Kidney (tissue), 14 donors: Measurements from ENCODE around the gene AMMECR1. TPM values are rescaled to one million over a fixed set of nuclear protein-coding genes. Genes with fewer than 3 reads are reported as not detected.
"Not testable (repeated sequence)": the region's sequence is repeated elsewhere in the genome, so short reads cannot be mapped to it uniquely, and the experiment has no call there.

Experiments
- DNase-seq, 5 donors: peaks; one replicate each; pipeline ENCODE4 v3.0.0-alpha.2; 2013 to 2020
- FAIRE-seq: peaks from 2 replicates; lab custom pipeline; 2012; peaks lifted over from hg19 to GRCh38; lab: Jason Lieb, UNC
- H3K27ac ChIP-seq, 2 donors: one replicate each; pipeline ENCODE4 v1.7.0; 2013; ENCODE audit warnings: low read depth in 2 of 2, low read length in 2 of 2, inconsistent platforms in 1 of 2
- H3K27me3 ChIP-seq: one replicate; pipeline ENCODE4 v1.7.1; 2013; ENCODE audit warnings: low read length, inconsistent platforms; ENCODE audit not compliant: control insufficient read depth, insufficient read depth
- H3K36me3 ChIP-seq, 3 donors: one replicate each; pipeline versions ENCODE4 v1.7.0 to v1.7.1; 2013; ENCODE audit warnings: low read length in 3 of 3, control low read depth in 1 of 3, inconsistent platforms in 1 of 3; ENCODE audit not compliant: insufficient read depth in 3 of 3, control insufficient read depth in 2 of 3
- H3K4me1 ChIP-seq, 3 donors: one replicate each; pipeline versions ENCODE4 v1.7.0 to v1.7.1; 2013; ENCODE audit warnings: low read length in 3 of 3, inconsistent platforms in 1 of 3, low read depth in 1 of 3; ENCODE audit not compliant: control insufficient read depth in 2 of 3, insufficient read depth in 2 of 3
- H3K4me3 ChIP-seq, 3 donors: one replicate each; pipeline versions ENCODE4 v1.7.0 to v1.8.1; 2013; ENCODE audit warnings: low read length in 3 of 3, control low read depth in 1 of 3, inconsistent platforms in 1 of 3
- H3K9ac ChIP-seq, 3 donors: one replicate each; pipeline versions ENCODE4 v1.7.0 to v1.7.1; 2013; ENCODE audit warnings: low read length in 3 of 3, control low read depth in 1 of 3, inconsistent platforms in 1 of 3
- H3K9me3 ChIP-seq, 3 donors: one replicate each; pipeline versions ENCODE4 v1.7.0 to v1.7.1; 2013; ENCODE audit warnings: low read length in 3 of 3, control low read depth in 1 of 3, inconsistent platforms in 1 of 3; ENCODE audit not compliant: control insufficient read depth in 2 of 3, insufficient read depth in 1 of 3
- intact Hi-C: fragments of 100-400 bp; cut with DNase I; formaldehyde crosslinking; loops from one replicate; pipeline ENCODE4 v1.11.1; 2022
- polyA plus RNA-seq: library from polyadenylated mRNA; stranded (reverse); fragments of 350-450 nt; fragmentation: Illumina TruSeq; extraction: RNeasy Lipid Tissue Mini Kit (QIAGEN cat#74804); gene quantifications from one replicate; pipeline ENCODE4 v1.2.3, GENCODE V29; 2014; ENCODE audit warnings: low read depth, low replicate concordance; ENCODE audit not compliant: insufficient read depth
- total RNA-seq: library from RNA; stranded (reverse); fragmentation: NEBNext Ultra II Directional; extraction: Animal tissue kit (Norgen Biotek cat#: 25700); gene quantifications from one replicate; pipeline ENCODE4 v1.2.1, GENCODE V29; 2021
- TF ChIP-seq, protein P1 (sequence below): IDR thresholded peaks from 3 replicates; pipeline ENCODE4 v1.5.1; 2012; ENCODE audit warnings: mild to moderate bottlenecking, moderate library complexity, borderline replicate concordance; ENCODE audit not compliant: insufficient read depth; ENCODE audit errors: extremely low read depth
- donor health status: control.
- donor health status: control.
- donor health status: control.
- donor health status: control.
- donor health status: control.
- donor health status: DM: yes; HTN: yes; CAD: no.
- donor health status: Normal renal cell carcinoma (clear cell type).

Gene AMMECR1
- total and polyA plus RNA-seq, 2 donors from 2014 or later: 4.4 to 11.0 TPM

DNA sequence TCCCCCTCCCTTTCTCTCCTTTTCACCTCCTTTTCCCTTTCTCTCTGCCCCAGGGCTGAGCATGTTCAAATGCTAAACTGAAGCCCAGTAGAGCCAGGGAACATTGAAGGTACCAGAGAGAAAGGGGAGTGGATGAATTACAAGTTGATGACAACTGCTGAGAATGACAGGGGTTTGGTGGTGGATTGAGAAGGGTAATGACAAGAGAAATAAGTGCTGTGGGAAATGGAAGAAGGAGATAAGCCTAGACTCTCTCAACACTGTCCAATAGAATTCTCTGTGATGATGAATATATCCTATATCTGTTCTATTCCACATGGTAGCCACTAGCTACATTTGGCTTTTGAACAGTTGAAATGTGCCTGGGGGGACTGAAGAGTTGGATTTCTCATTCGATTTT lies 160.4 kb downstream of the AMMECR1 start:
- FAIRE-seq (no peak), DNase-seq (no peak)
- TF ChIP-seq, protein P1, sequence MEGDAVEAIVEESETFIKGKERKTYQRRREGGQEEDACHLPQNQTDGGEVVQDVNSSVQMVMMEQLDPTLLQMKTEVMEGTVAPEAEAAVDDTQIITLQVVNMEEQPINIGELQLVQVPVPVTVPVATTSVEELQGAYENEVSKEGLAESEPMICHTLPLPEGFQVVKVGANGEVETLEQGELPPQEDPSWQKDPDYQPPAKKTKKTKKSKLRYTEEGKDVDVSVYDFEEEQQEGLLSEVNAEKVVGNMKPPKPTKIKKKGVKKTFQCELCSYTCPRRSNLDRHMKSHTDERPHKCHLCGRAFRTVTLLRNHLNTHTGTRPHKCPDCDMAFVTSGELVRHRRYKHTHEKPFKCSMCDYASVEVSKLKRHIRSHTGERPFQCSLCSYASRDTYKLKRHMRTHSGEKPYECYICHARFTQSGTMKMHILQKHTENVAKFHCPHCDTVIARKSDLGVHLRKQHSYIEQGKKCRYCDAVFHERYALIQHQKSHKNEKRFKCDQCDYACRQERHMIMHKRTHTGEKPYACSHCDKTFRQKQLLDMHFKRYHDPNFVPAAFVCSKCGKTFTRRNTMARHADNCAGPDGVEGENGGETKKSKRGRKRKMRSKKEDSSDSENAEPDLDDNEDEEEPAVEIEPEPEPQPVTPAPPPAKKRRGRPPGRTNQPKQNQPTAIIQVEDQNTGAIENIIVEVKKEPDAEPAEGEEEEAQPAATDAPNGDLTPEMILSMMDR: no peak
- intact Hi-C loops: loop anchor here (5.0 kb wide), 1 partner anchor 255 kb away; no protein-coding TSS in a partner anchor
- Histone ChIP-seq H3K27me3 (no peaks in the 10 kb centered on the region), H3K4me3 (no peak overlapping the region), H3K4me1 (no peaks in the 10 kb centered on the region), H3K9ac (no peak overlapping the region), H3K9me3 (no peaks in the 10 kb centered on the region), H3K36me3 (no peaks in the 10 kb centered on the region), H3K27ac (no peak overlapping the region)

DNA sequence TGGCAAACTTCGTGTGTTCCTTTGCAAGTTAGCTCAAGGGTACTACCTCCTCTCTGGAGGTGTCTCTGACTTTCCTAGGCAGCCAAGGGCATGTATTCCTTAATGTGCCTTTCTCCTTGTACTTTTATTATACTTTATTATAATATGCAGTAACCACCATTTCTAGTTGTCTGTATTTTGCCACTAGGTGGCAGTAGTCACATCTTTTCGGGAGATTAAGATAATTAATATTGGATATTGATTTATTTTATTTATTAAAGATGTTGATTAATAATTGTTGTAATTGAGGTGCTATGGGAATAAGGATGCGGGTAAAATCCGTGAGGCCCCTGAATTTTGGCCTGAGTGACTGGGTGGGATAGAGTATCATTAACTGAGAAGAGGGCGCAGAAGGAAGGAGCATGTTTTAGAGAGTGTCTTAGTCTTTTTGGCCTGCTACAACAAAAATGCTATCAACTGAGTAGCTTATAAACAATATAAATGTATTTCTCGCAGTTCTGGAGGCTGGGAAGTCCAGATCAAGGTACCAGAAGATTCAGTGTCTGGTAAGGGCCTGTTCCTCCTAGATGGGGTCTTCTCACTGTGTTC lies 161.6 kb downstream of the AMMECR1 start:
- FAIRE-seq: no peak
- intact Hi-C loops: loop anchor here (5.0 kb wide), 1 partner anchor 256 kb away; no protein-coding TSS in a partner anchor
- DNase-seq: no peak
- no peaks in the 10 kb centered on the region for H3K36me3 ChIP-seq
- H3K27ac ChIP-seq: no peak overlapping the region
- no peak overlapping the region for H3K4me3 ChIP-seq
- H3K27me3 ChIP-seq: no peaks in the 10 kb centered on the region
- no peaks in the 10 kb centered on the region for H3K9me3 ChIP-seq
- no peaks in the 10 kb centered on the region for H3K4me1 ChIP-seq
- TF ChIP-seq, protein P1: peak; percentile 29
- H3K9ac ChIP-seq: no peak overlapping the region

DNA sequence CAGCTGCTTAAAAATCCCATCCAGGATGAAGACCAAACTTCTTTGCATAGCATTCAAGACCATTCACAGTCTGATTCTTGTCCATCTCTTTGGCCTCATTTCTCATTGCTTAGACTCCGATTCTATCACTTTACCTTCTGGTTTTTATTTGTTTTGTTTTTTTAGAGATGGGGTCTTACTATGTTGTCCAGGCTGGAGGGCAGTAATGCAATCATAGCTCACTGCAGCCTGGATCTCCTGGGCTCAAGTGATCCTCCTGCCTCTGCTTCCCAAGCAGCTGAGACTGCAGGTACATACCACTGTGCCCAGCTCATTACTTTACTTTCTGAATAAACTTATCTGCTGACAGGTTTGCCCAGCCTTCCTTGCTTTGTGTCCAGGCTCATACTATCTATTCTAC lies 162.1 kb downstream of the AMMECR1 start:
- TF ChIP-seq, protein P1: no peak
- Histone ChIP-seq H3K27me3 (no peaks in the 10 kb centered on the region), H3K36me3 (no peaks in the 10 kb centered on the region), H3K9me3 (no peaks in the 10 kb centered on the region), H3K4me3 (no peak overlapping the region), H3K9ac (no peak overlapping the region), H3K4me1 (no peaks in the 10 kb centered on the region), H3K27ac (no peak overlapping the region)
- FAIRE-seq (no peak), DNase-seq (no peak)
- intact Hi-C loops: loop anchor here (5.0 kb wide), 1 partner anchor 257 kb away; no protein-coding TSS in a partner anchor

DNA sequence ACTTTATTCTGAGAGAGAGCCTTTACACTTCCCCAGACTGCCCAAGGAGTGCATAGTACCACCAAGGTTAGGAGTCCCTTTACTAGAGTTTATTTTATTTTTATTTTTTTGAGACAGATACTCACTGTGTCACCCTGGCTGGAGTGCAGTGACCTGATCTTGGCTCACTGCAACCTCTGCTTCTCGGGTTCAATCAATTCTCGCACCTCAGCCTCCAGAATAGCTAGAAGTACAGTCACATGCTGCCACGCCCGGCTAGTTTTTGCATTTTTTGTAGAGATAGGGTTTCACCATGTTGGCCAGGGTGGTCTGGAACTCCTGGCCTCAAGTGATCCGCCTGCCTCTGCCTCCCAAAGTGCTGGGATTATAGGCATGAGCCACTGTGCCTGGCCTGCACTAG lies 163.6 kb downstream of the AMMECR1 start:
- FAIRE-seq, H3K4me1 ChIP-seq, H3K27ac ChIP-seq, H3K4me3 ChIP-seq, DNase-seq, H3K9me3 ChIP-seq, H3K36me3 ChIP-seq, H3K27me3 ChIP-seq, H3K9ac ChIP-seq, intact Hi-C loops: not testable (repeated sequence)
